GM19395 (cell line): ENCODE results near the gene AGTRAP.

Experiments used
- ATAC-seq: cut with Tn5 transposase; IDR thresholded peaks from one replicate; pipeline ENCODE4 v1.9.1; 2021; ENCODE audit warnings: mild to moderate bottlenecking, moderate library complexity; ENCODE audit not compliant: unreplicated experiment

AGTRAP gene

DNA sequence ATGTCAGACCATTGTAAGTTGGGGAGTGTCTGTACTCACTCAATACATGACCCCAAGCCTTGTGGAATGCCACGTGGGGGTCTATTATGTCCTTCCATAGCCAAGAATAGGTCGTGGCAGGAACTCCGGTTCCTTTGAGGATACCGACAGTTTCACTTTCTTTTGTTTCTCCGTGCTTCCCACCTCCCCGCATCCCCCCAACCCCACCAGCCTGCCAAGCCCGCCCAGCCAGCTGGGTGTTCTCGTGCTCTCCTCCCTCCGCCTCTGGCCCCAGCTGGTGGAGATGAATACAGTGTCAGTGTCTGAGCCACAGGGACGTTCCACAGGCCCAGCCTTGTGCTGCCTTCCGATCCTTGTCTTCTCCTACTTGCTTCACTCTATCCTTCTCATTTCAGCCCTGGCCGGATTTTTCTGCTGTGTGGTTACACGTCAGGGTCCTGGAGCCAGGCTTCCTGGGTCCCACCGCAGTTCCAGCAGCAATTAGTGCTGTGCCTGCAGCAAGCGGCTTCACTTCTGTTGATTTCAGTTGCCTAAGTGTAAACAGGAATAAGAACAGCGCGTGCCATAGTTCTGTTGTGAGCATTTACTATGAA is 4.1 kb upstream of the AGTRAP start:
- no peak for ATAC-seq

DNA sequence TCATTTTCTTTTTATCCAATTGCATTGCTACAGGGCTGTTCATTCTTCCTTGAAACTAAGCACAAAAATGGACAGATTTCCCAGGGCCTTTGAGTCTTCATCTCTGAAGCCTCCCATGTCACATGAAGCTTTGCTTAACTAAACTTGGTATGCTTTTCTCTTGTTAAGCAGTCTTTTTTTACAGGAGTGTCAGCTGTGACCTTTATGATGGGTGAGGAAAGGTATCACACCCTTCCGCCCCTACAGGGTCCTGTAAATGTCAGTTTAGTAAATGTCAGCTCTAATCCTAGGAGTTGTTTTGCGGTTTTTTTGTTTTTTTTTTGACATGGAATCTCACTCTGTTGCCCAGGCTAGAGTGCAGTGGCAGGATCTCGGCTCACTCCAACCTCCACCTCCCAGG is 2.6 kb upstream of the AGTRAP start:
- ATAC-seq, result no peak

DNA sequence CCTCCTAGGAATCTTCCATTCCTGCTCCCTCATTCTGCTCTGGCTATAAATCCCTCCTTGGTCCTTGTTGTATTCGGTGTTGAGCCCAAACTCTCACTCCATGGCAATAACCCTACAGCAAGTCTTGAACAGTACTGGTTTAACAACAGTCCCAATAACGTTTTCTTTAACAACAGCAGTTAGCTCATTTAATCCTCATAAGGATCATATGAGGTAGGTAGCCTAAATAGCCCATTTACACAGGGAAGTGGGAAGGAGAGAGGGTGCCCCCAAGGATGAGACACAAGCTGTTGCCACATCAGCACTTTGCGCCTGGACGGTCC is 444 bp upstream of the AGTRAP start:
- no peak for ATAC-seq

DNA sequence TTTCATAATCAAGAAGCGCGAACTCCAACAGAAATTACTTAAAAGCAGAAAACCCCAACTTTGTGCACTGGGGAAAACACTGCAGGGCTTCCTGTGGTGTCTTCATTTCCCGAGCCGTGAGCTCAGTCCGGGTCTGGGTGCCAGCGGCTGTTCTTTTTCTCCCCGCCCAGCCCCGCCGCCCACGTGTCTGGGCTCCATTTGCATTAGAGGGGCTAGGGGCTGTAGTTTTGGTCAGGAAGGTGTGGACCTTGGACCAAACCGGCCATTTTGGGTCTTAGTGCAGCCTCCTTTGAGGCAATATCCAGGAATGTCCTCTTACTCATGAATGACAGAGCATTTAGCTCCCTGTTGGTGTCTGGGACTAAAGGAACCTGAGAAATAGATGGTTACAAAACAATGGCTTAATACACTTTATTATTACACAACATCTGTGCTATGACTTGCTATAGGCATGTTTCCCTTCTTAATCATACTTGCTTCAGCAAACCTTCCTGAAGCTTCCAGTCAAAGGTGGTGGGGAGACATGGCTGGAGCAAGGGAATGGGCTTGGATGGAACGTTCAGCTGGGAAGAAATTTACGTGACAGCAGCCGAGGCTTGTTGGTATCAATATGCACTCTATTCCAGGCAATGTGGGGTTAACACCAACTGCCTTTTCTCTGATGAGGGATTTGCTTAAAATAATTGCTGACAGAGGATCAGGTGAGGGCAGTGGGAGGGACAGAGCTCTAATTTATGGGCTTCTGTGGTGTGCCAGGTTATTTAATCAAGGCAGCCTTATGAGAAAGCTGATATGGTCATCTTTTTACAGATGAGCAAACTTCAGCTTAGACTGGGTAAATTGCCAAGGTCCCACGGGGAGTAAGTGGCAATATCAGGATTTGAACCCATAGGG is 1.1 kb downstream of the AGTRAP start:
- no peak for ATAC-seq

DNA sequence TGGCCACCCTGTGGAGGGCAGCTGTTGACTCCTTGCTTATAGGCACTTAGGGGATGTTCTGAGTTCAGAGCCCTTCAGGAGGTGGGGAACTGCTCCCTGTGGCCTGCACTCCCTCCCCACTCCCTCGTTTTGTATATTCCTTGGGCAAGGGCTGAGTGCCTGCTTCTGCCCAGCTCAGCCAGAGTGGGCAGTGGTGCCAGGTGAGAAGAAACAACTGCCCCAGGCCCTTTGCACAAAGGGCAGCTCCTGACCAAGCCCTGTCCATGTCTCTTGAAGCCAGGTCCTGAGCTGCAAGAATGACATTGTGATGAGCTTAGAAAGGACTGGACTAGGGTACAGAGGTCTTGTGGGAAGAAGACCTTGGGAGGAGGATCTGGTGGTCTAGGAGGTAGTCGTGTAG is 2.2 kb downstream of the AGTRAP start:
- no peak for ATAC-seq

DNA sequence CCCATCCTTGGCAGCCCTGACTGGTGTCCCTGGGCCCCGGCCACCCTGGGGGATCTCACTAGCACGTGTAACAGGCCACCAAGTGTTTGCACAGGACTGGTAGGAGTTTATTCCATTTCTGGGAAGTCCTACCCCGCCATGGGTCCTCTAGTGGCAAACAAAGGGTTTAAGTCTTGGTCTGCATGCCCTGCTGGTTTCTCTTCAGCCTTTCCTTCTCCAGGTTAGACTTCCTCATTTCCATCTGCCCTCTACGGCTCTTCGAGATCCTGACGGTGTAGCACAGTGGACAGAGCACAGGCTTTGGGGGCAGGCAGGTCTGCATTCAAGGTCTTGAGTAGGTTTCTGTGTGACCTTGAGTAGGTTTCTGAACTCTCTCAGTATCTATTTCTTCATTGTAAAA is 2.8 kb downstream of the AGTRAP start:
- no peak for ATAC-seq

DNA sequence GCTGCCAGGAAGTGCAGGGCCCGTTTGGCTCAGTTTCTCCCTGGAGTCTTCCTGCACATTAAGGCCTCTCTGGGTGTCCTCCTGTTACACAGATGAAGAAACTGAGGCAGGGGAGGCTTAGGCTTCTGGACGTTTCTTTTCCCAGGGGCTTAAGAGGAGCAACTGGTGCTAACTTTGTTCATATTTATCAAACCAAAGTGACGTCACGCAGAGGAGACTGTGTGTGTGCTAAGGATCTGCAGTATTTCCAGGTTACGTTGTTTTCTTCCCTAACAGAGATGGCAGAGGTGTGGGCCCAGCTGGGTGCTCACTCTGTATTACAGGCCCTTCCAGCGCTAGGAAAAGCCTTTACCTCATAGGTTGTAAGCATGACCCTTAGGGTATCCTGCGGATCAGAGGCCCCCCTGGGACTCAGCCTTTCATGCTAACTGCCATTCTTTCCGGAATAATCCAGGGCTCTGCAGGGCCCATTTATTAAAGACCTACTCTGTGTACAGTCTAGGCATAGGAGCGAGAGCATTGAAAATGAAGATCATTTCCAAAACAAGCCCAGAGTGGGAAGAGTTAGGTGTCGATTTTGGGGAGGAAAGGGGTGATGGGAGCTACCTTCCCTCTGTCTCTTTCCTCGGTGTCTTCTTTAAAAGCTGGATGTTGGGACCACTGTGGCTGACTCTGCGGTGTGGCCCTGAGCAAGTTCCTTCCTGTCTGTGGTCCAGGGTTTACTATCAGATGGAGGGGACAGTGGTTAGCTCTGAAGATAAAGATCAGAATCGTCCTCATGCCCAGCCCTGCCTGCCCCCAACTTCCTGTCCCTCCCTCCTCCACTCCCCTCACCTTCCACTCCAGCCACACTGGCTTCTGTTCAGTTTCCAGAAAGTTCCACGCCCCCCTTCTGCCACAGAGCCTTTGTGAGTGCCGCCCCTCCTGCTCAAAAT is 4.6 kb downstream of the AGTRAP start:
- ATAC-seq, result no peak

DNA sequence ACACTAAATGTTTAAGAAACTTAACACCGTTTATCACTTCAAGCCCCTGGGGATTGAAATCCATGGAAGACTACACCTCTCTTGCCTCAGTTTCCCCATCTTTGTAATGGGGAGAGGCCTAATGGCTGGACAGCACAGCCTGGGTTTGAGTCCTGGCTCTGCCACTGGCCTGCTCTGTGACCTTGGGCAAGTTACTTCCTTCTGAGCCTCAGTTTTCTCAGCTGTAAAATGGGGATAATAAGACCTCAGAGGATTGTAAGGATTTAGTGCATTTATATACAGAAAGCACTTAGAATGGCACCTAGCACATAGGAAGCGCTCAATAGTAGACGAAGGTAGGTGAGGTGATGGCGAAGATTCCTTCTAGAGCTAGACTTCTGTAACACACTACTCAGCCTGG is 5.5 kb downstream of the AGTRAP start:
- no peak for ATAC-seq

DNA sequence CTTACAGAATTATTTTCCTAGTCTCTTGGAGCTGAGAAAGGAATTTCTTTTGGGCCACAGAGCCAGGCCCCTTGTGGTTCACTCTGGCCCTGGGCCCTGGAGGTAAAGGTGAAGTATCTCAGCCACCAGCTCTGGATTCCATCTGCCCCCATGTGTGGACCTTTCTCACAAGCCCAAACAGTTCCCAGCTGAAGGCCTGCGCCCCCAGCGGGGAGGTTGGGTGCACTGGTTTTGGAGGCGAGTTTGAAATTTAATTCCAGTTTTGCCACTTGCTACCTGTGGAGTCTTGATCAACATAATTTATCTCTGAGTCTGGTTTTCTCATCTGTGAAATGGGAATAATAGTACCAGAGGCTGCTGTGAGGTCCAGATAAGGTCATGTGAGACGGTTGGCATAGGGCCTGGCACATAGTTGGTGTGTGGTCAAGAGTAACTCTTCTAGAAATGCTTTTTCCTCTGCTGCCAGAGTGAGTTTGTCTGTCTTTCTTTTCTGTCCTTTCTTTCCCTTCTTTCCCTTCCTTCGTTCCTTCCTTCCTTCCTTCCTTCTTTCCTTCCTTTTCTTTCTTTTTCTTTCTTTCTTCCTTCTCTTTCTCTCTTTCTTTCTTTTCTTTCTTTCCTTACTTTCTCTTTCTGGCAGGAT is 6.1 kb downstream of the AGTRAP start:
- ATAC-seq, result no peak

DNA sequence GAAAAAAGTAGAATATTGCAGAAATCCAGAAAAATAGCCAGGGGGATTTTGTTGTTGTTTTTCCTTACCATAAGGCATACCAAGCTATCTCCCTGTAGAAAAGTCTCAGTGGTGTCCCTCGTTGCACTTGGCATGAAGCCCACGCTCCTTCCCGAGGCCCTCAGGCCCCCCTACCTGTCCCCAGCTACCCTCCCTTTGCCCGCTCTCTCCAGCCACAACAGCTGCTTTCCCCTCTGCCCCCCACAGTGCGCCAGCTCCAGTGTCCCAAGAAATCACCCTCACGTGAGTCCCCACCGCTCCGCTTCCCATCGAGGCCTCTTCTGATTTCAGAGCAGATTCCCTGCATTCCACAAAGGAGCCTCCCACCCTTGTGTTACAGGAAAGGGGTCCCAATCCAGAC is 8.4 kb downstream of the AGTRAP start:
- no peak for ATAC-seq

DNA sequence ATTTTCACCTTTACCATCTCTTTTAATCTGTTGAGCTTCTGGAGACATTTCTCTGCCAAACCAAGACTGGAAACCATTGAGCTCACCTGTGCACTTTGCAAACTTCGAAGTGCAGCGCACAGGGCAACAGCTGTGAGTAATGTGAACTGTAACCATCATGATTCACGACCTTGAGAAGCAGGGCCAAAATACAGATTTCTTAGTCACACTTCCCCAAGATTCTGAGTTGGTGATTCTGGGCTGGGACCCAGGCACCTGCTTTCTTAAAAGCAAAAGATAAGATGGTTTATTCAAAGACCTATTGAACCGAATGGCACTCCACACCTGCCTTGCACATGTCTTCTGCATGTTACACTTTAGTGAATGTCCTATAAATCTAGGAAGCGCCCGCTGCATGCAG is 10.2 kb downstream of the AGTRAP start:
- no peak for ATAC-seq

DNA sequence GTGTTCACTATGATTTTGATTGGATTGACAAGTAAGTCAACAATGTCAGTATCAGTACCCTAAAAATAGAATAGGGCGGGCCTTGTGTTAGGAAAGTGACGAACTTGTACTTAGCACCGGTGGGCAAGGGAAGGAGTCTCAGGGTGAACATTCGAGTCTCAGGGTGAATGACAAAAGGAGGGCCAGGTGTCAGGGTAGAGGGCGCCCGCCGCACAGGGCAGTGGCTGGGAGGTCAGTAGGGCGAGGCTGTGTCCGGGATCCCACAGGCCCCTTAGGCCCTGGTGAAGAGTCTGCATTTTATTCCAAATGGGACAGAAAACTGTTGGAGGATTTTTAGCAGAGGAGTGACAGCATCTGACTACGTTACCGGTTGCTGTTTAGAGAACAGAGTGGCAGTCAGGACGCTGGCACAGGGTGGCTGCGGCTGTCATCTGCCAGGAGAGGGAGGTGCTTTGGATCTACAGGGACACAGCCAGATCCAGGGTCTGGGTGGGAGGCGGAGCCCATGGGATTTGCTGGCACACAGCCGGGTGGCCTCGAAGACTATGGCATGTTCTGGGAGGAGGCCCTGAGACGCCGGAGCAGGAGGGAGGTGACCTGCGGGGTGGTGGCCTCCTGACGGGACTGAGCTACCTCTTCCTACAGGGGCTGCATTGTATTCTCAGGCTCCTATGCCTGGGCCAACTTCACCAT is 11.0 kb downstream of the AGTRAP start:
- ATAC-seq, result no peak

DNA sequence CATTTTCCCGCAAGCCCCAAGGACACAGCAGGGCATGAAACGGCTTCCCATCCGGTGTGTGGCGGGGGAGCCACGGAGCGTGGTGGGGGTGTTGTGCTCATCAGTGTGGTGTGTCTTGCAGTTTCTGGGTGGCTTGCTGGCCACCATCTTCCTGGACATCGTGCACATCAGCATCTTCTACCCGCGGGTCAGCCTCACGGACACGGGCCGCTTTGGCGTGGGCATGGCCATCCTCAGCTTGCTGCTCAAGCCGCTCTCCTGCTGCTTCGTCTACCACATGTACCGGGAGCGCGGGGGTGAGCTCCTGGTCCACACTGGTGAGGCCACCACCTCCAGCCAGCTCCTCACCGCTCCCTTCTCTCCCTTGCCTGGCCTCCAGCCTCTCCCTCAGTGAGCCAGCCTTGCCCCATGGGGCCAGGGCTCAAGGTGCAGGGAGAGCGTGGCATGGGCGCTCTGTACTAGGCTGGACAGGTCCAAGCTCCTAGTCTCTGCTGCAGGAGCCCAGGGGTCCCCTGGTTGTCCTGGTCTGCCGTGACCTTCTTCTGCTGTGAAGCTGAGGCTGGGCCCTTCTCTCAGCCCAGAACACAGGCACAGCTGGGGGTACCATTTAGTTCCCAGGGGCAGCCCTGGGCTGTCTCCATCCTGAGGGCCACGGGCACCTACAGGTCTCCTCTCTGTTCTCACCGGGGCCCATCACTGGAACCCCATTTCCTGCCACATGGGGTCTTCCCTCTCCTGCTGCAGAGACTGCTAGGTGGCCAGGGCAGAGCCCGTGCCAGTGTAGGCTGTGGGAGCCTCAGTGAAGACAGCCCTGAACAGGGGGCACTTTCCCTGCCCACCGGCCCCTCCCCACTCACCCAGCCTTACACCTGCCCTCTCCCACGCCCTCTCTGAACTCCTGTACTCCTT is 12.6 kb downstream of the AGTRAP start:
- no peak for ATAC-seq

DNA sequence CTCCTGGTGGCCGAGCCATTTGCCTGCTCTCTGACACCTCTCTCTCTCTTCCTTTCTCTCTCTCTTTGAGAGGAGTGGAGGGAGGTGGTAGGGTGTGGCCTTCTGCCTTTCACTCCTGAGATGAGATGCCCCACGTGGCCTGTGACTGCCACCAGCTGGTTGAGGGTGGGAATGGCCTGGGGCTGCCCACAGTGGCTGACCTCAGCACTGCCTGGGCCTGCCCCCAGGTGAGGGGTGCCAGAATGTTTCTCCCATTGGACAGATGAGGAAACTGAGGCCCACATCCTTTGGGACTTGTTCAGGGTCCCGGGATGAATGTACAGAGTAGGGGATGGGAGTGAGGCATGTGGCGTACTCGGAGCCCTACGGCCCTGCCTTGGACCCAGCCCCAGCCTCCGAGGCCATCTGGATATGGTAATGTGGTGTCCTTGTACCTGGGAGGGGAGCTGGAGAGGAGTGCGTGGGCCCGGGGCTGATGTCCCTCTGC is 13.3 kb downstream of the AGTRAP start:
- no peak for ATAC-seq

DNA sequence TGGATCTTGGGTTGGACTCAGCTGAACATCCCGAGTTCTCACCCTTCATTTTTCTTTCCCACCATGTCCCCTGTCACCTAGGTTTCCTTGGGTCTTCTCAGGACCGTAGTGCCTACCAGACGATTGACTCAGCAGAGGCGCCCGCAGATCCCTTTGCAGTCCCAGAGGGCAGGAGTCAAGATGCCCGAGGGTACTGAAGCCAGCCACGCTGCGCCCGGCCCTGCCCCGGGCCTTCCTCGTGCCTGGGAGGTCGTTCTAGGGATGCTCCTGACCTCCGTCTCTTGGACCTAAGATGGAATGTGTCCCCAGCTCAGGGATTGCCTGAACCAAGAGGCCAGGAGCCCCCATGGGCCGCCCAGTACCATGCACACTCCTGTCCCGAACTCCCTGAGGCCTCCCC is 14.1 kb downstream of the AGTRAP start:
- no peak for ATAC-seq

DNA sequence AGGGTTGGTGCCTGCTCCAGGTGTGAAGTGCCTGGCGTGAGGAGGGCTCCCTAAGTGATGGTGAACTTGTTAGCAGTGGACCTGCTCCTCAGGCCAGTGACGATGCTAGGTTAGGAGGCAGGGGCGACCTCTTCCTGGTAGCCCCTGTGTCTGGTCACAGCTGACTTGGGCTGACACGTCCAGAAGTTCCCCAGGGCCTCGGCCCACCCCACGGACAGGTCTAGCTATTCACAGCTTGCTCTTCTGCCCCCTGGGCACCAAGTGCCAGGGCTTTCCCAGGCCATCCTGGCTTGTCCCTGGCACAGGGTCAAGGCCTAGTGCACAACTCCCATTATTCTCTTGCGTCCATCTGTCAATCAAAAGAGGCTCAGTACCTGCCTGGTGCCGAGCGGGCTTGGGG is 15.2 kb downstream of the AGTRAP start:
- ATAC-seq, result no peak

DNA sequence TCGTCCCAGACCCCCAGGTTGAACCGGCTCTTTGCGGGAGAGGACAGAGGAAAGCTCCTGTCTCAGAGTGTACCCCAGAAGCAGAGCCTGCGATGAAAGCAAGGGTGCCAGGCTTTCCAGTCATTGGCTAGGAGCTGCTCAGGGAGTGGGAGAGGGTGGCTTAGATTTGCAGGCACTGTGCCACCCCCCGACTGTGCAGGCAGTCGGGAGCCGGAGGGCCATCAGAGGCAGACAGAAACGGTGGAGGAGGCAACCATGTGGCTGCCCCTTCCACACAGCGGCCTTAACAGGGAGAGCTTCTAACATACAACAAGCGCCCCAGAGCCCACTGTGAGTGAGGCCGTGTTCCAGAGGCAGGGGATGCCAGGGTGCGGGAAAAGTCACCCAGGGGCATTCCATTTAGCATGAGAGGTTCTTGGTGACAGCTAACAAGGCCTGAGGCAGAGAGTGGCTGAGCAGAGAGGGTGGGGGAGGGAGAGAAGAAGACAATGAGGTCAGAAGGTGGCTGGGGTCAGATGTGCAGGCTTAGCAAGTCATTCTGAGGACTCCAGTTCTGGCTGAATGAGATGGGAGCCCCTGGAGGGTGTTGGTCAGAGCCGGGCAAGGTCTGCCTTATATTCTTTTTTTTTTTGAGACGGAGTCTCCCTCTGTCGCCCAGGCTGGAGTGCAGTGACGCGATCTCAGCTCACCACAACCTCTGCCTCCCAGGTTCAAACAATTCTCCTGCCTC is 16.6 kb downstream of the AGTRAP start:
- no peak for ATAC-seq

DNA sequence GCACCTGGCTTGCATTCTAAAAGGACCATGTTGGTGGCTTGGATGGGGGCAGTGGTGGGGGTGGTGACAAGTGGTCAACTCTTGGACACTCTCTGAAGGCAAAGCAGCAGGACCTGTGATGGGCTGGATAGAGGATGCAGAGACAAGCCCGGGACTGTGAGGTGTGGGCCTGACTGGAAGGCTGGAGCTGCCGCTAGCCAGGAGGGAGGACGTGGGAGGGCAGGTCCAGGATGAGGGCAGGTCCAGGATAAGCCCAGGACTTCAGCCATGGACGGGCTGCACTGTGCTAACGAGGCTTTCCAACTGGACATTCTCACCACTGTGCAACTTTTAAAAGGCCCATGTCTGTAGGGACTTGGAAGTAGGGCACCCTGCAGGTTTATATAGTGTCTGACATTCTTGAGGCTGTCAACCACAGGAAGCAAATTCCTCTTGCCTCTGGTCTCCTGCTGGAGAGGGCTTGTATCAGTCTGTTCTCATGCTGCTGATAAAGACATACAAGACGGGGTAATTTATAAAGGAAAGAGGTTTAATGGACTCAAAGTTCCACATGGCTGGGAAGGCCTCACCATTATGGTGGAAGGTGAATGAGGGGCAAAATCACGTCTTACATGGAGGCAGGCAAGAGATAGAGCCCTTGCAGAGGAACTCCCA is 17.7 kb downstream of the AGTRAP start:
- ATAC-seq, result no peak
